HEK293 (cell line): ENCODE results near the gene HDC.

Experiments
- CTCF ChIA-PET: fragments of 350-600 bp; formaldehyde crosslinking; extraction: SDS; loops from one replicate; lab custom pipeline; 2021; ENCODE audit warnings: antibody characterized with exemption; lab: Yijun Ruan, JAX
- POLR2A ChIA-PET: fragments of 300-600 bp; formaldehyde crosslinking; extraction: SDS; loops from one replicate; lab custom pipeline; 2020; ENCODE audit warnings: antibody characterized with exemption, inconsistent platforms; lab: Yijun Ruan, JAX
- H3K27ac ChIP-seq: fragments of 200-500 bp; sonication (Bioruptor generic); 2 replicates; pipeline ENCODE4 v1.5.1; 2014; ENCODE audit warnings: low read depth, low read length, control low read depth, inconsistent platforms; ENCODE audit errors: extremely low read depth
- H3K36me3 ChIP-seq, 2 experiments: fragments of 200-500 bp in 1 of 2; sonication (Bioruptor generic) in 1 of 2; 1 replicate in 1 of 2; 2 replicates in 1 of 2; pipeline ENCODE4 v1.5.1; 2014 to 2017; ENCODE audit warnings: inconsistent platforms in 2 of 2, low read length in 2 of 2; ENCODE audit not compliant: control insufficient read depth in 2 of 2, insufficient read depth in 1 of 2
- H3K4me1 ChIP-seq: fragments of 200-500 bp; sonication (Bioruptor generic); 2 replicates; pipeline ENCODE4 v1.5.1; 2014; ENCODE audit warnings: mild to moderate bottlenecking, low read length, inconsistent platforms; ENCODE audit not compliant: control insufficient read depth, insufficient read depth
- H3K4me3 ChIP-seq: 2 replicates; pipeline ENCODE4 v1.5.1; 2011; ENCODE audit warnings: low read depth, mild to moderate bottlenecking, control low read depth, low read length, moderate library complexity
- H3K9me3 ChIP-seq: fragments of 200-500 bp; sonication (Bioruptor generic); 2 replicates; pipeline ENCODE4 v1.5.1; 2014; ENCODE audit warnings: low read depth, low read length, inconsistent platforms; ENCODE audit not compliant: control insufficient read depth, insufficient read depth
- EGR2 ChIP-seq: fragments of 450-650 bp; formaldehyde crosslinking; IDR thresholded peaks from 2 replicates; pipeline ENCODE4 v1.5.1; 2016; ENCODE audit warnings: low read depth, missing biosample characterization, missing genetic modification characterization
- KLF1 ChIP-seq: fragments of 450-650 bp; formaldehyde crosslinking; IDR thresholded peaks from 2 replicates; pipeline ENCODE4 v1.5.1; 2016; ENCODE audit warnings: missing biosample characterization, missing genetic modification characterization
- KLF16 ChIP-seq: fragments of 450-650 bp; formaldehyde crosslinking; IDR thresholded peaks from 2 replicates; pipeline ENCODE4 v1.5.1; 2017; ENCODE audit warnings: missing biosample characterization, missing genetic modification characterization
- MZF1 ChIP-seq: fragments of 450-650 bp; formaldehyde crosslinking; IDR thresholded peaks from 2 replicates; pipeline ENCODE4 v1.5.1; 2017; ENCODE audit warnings: missing biosample characterization, missing genetic modification characterization, borderline replicate concordance
- SCRT1 ChIP-seq: fragments of 450-650 bp; formaldehyde crosslinking; IDR thresholded peaks from 2 replicates; pipeline ENCODE4 v1.5.1; 2016; ENCODE audit warnings: missing biosample characterization, missing genetic modification characterization, borderline replicate concordance
- YY2 ChIP-seq: fragments of 450-650 bp; formaldehyde crosslinking; IDR thresholded peaks from 2 replicates; pipeline ENCODE4 v1.5.1; 2016; ENCODE audit warnings: missing biosample characterization, missing genetic modification characterization
- ZBTB7A ChIP-seq: fragments of 450-650 bp; formaldehyde crosslinking; IDR thresholded peaks from 2 replicates; pipeline ENCODE4 v1.5.1; 2016; ENCODE audit warnings: low read depth, missing biosample characterization, missing genetic modification characterization
- ZFP37 ChIP-seq: fragments of 450-650 bp; formaldehyde crosslinking; IDR thresholded peaks from 2 replicates; pipeline ENCODE4 v1.5.1; 2016; ENCODE audit warnings: missing biosample characterization, missing genetic modification characterization
- ZFP41 ChIP-seq: fragments of 450-650 bp; formaldehyde crosslinking; IDR thresholded peaks from 2 replicates; pipeline ENCODE4 v1.5.1; 2016; ENCODE audit warnings: missing biosample characterization, missing genetic modification characterization, borderline replicate concordance
- ZNF214 ChIP-seq: fragments of 450-650 bp; formaldehyde crosslinking; IDR thresholded peaks from 2 replicates; pipeline ENCODE4 v1.5.1; 2017; ENCODE audit warnings: missing biosample characterization, mild to moderate bottlenecking, missing genetic modification characterization, borderline replicate concordance
- ZNF544 ChIP-seq: fragments of 450-650 bp; formaldehyde crosslinking; IDR thresholded peaks from 2 replicates; pipeline ENCODE4 v1.5.0; 2017; ENCODE audit warnings: missing biosample characterization, missing genetic modification characterization
- ZNF558 ChIP-seq: fragments of 450-650 bp; formaldehyde crosslinking; IDR thresholded peaks from 2 replicates; pipeline ENCODE4 v1.5.1; 2016; ENCODE audit warnings: missing biosample characterization, missing genetic modification characterization
- ZNF623 ChIP-seq: fragments of 450-650 bp; formaldehyde crosslinking; IDR thresholded peaks from 2 replicates; pipeline ENCODE4 v1.5.1; 2016; ENCODE audit warnings: missing biosample characterization, missing genetic modification characterization
- ZNF654 ChIP-seq: fragments of 450-650 bp; formaldehyde crosslinking; IDR thresholded peaks from 2 replicates; pipeline ENCODE4 v1.5.1; 2016; ENCODE audit warnings: low read depth, missing biosample characterization, missing genetic modification characterization
- ZSCAN16 ChIP-seq: fragments of 450-650 bp; formaldehyde crosslinking; IDR thresholded peaks from 2 replicates; pipeline ENCODE4 v1.5.1; 2016; ENCODE audit warnings: missing biosample characterization, missing genetic modification characterization
- TF ChIP-seq, protein P1 (sequence below): fragments of 450-650 bp; formaldehyde crosslinking; IDR thresholded peaks from 2 replicates; pipeline ENCODE4 v1.5.1; 2016; ENCODE audit warnings: missing biosample characterization, missing genetic modification characterization
- TF ChIP-seq, protein P2 (sequence below): fragments of 450-650 bp; formaldehyde crosslinking; IDR thresholded peaks from 2 replicates; pipeline ENCODE4 v1.5.1; 2017; ENCODE audit warnings: missing biosample characterization, mild to moderate bottlenecking, missing genetic modification characterization, moderate library complexity
- TF ChIP-seq, protein P3 (sequence below): fragments of 450-650 bp; formaldehyde crosslinking; IDR thresholded peaks from 2 replicates; pipeline ENCODE4 v1.5.1; 2016; ENCODE audit warnings: missing biosample characterization, missing genetic modification characterization
- TF ChIP-seq, protein P4 (sequence below): fragments of 450-650 bp; formaldehyde crosslinking; IDR thresholded peaks from 2 replicates; pipeline ENCODE4 v1.5.0; 2017; ENCODE audit warnings: missing biosample characterization, missing genetic modification characterization, borderline replicate concordance
- TF ChIP-seq, protein P5 (sequence below): fragments of 450-650 bp; formaldehyde crosslinking; IDR thresholded peaks from 2 replicates; pipeline ENCODE4 v1.5.1; 2016; ENCODE audit warnings: missing biosample characterization, missing genetic modification characterization, borderline replicate concordance
- TF ChIP-seq, protein P6 (sequence below): fragments of 450-650 bp; formaldehyde crosslinking; IDR thresholded peaks from 2 replicates; pipeline ENCODE4 v1.5.1; 2016; ENCODE audit warnings: missing biosample characterization, missing genetic modification characterization

The HDC gene

DNA sequence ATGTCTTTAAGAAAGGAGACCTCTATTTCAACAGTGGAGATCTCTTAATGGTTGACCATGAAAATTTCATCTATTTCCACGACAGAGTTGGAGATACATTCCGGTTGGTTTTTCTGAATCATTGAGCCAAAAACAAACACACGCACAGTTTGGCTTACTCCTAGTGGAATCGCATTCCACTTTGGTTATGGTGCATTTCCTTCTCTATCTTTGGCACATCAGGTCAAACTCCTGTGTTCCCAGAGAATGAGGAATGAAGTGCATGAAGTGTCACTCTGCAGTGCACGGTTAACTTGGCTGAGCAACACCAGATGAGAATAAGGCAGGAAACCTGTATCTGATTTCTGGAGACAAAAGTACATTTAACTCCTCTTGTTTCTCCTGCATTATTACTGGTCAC, 38.5 kb downstream of the HDC start (continued):
- TF ChIP-seq ZNF544 (tag by site-specific recombination) = no peak
- TF ChIP-seq, protein P1, sequence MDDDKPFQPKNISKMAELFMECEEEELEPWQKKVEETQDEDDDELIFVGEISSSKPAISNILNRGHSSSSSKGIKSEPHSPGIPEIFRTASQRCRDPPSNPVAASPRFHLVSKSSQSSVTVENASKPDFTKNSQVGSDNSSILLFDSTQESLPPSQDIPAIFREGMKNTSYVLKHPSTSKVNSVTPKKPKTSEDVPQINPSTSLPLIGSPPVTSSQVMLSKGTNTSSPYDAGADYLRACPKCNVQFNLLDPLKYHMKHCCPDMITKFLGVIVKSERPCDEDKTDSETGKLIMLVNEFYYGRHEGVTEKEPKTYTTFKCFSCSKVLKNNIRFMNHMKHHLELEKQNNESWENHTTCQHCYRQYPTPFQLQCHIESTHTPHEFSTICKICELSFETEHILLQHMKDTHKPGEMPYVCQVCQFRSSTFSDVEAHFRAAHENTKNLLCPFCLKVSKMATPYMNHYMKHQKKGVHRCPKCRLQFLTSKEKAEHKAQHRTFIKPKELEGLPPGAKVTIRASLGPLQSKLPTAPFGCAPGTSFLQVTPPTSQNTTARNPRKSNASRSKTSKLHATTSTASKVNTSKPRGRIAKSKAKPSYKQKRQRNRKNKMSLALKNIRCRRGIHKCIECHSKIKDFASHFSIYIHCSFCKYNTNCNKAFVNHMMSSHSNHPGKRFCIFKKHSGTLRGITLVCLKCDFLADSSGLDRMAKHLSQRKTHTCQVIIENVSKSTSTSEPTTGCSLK (tag by site-specific recombination) = no peak
- TF ChIP-seq KLF16 = no peak
- TF ChIP-seq, protein P2, sequence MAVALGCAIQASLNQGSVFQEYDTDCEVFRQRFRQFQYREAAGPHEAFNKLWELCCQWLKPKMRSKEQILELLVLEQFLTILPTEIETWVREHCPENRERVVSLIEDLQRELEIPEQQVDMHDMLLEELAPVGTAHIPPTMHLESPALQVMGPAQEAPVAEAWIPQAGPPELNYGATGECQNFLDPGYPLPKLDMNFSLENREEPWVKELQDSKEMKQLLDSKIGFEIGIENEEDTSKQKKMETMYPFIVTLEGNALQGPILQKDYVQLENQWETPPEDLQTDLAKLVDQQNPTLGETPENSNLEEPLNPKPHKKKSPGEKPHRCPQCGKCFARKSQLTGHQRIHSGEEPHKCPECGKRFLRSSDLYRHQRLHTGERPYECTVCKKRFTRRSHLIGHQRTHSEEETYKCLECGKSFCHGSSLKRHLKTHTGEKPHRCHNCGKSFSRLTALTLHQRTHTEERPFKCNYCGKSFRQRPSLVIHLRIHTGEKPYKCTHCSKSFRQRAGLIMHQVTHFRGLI (tag by site-specific recombination) = no peak

DNA sequence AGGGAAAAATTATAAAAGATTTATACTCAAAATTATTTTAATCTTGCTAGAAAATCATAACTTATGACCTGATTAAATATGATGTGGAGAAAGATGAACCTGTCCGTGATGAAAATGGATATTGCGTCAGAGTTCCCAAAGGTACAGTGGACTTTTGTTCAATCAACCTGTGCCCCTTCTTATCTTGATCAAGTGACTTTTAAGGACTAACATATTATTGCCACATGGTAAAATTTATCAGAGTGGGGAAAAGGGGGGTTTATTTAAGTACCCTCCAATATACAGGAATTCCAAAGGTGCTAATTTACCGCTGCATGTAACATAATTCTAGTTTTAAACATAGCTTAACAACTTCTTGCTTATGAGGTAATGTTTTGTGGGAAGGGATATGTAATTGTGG, 39.6 kb downstream of the HDC start:
- TF ChIP-seq SCRT1 = no peak
- TF ChIP-seq ZSCAN16 (tag by site-specific recombination) = no peak
- no peak for TF ChIP-seq ZBTB7A (tag by site-specific recombination)
- no peak for TF ChIP-seq ZFP37 (tag by site-specific recombination)
- TF ChIP-seq ZNF623 (tag by site-specific recombination) = no peak
- TF ChIP-seq EGR2 (tag by site-specific recombination) = no peak
- no peak for TF ChIP-seq ZNF558 (tag by site-specific recombination)
- H3K4me3 ChIP-seq = no peak overlapping the region
- H3K4me1 ChIP-seq = no peaks in the 10 kb centered on the region
- no peak overlapping the region for H3K27ac ChIP-seq
- POLR2A ChIA-PET = no interaction called here
- no peaks in the 10 kb centered on the region for H3K9me3 ChIP-seq
- CTCF ChIA-PET = interaction anchor here (0.7 kb wide), 1 partner anchor 52 kb away, joined by 4 read pairs; no protein-coding TSS in a partner anchor
- H3K36me3 ChIP-seq = peaks cover 0 to 8% of the 10 kb centered on the region in 2 experiments; a peak in 1 of 3 replicates

DNA sequence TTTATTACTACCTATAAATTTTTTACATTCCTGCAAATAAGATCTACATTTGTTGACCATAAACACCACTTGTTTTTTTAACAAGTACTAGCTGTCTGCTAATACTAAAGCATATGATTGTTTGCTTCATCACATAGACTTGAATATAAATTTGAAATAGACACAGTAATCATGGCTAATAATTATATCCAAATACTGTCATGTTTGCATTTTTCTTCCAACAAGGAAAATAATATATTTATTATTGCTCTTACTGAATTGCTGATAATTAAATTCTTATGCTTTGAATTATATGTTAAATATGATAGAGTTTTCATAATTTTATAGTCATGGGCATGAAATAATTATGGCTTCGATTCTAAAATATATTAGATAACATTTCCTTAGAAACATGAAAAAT, 40.5 kb downstream of the HDC start:
- Histone ChIP-seq H3K4me3 (no peak overlapping the region), H3K36me3 (peaks cover 0 to 8% of the 10 kb centered on the region in 2 experiments; a peak in 1 of 3 replicates), H3K27ac (no peak overlapping the region), H3K9me3 (no peaks in the 10 kb centered on the region), H3K4me1 (no peaks in the 10 kb centered on the region)
- ChIA-PET CTCF (no interaction called here), POLR2A (no interaction called here)
- TF ChIP-seq MZF1 (no peak), YY2 (tag by site-specific recombination) (no peak), ZNF214 (no peak), ZFP41 (tag by site-specific recombination) (no peak), ZNF654 (tag by site-specific recombination) (no peak), KLF1 (no peak), SCRT1 (no peak)
- TF ChIP-seq, protein P3, sequence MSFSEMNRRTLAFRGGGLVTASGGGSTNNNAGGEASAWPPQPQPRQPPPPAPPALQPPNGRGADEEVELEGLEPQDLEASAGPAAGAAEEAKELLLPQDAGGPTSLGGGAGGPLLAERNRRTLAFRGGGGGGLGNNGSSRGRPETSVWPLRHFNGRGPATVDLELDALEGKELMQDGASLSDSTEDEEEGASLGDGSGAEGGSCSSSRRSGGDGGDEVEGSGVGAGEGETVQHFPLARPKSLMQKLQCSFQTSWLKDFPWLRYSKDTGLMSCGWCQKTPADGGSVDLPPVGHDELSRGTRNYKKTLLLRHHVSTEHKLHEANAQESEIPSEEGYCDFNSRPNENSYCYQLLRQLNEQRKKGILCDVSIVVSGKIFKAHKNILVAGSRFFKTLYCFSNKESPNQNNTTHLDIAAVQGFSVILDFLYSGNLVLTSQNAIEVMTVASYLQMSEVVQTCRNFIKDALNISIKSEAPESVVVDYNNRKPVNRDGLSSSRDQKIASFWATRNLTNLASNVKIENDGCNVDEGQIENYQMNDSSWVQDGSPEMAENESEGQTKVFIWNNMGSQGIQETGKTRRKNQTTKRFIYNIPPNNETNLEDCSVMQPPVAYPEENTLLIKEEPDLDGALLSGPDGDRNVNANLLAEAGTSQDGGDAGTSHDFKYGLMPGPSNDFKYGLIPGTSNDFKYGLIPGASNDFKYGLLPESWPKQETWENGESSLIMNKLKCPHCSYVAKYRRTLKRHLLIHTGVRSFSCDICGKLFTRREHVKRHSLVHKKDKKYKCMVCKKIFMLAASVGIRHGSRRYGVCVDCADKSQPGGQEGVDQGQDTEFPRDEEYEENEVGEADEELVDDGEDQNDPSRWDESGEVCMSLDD (tag by site-specific recombination) = no peak
- TF ChIP-seq, protein P4, sequence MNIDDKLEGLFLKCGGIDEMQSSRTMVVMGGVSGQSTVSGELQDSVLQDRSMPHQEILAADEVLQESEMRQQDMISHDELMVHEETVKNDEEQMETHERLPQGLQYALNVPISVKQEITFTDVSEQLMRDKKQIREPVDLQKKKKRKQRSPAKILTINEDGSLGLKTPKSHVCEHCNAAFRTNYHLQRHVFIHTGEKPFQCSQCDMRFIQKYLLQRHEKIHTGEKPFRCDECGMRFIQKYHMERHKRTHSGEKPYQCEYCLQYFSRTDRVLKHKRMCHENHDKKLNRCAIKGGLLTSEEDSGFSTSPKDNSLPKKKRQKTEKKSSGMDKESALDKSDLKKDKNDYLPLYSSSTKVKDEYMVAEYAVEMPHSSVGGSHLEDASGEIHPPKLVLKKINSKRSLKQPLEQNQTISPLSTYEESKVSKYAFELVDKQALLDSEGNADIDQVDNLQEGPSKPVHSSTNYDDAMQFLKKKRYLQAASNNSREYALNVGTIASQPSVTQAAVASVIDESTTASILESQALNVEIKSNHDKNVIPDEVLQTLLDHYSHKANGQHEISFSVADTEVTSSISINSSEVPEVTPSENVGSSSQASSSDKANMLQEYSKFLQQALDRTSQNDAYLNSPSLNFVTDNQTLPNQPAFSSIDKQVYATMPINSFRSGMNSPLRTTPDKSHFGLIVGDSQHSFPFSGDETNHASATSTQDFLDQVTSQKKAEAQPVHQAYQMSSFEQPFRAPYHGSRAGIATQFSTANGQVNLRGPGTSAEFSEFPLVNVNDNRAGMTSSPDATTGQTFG = no peak
- TF ChIP-seq, protein P5, sequence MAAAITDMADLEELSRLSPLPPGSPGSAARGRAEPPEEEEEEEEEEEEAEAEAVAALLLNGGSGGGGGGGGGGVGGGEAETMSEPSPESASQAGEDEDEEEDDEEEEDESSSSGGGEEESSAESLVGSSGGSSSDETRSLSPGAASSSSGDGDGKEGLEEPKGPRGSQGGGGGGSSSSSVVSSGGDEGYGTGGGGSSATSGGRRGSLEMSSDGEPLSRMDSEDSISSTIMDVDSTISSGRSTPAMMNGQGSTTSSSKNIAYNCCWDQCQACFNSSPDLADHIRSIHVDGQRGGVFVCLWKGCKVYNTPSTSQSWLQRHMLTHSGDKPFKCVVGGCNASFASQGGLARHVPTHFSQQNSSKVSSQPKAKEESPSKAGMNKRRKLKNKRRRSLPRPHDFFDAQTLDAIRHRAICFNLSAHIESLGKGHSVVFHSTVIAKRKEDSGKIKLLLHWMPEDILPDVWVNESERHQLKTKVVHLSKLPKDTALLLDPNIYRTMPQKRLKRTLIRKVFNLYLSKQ (tag by site-specific recombination) = no peak
- TF ChIP-seq, protein P6, sequence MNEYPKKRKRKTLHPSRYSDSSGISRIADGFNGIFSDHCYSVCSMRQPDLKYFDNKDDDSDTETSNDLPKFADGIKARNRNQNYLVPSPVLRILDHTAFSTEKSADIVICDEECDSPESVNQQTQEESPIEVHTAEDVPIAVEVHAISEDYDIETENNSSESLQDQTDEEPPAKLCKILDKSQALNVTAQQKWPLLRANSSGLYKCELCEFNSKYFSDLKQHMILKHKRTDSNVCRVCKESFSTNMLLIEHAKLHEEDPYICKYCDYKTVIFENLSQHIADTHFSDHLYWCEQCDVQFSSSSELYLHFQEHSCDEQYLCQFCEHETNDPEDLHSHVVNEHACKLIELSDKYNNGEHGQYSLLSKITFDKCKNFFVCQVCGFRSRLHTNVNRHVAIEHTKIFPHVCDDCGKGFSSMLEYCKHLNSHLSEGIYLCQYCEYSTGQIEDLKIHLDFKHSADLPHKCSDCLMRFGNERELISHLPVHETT (tag by site-specific recombination) = no peak
